CD4-positive, alpha-beta T cell (primary cell): ENCODE measurements around the gene STK35. TPM values are rescaled to one million over a fixed set of nuclear protein-coding genes. Genes with fewer than 3 reads are reported as not detected.

Source experiments
- ATAC-seq: fragments of 200-7000 bp; cut with Tn5 transposase; one replicate; pipeline ENCODE4 v1.10.0; 2022; ENCODE audit warnings: mild to moderate bottlenecking; ENCODE audit not compliant: poor library complexity
- CTCF ChIA-PET: fragments of 350-600 bp; sonication (Branson Sonifier 250); formaldehyde crosslinking; loops from one replicate; lab custom pipeline; 2021; ENCODE audit warnings: antibody characterized with exemption, inconsistent platforms; lab: Charles Lee
- POLR2A ChIA-PET: fragments of 350-600 bp; sonication (Branson Sonifier 250); formaldehyde crosslinking; loops from one replicate; lab custom pipeline; 2021; ENCODE audit warnings: antibody characterized with exemption, inconsistent platforms; lab: Charles Lee
- DNase-seq, 14 experiments: peaks; one replicate each; pipeline ENCODE4 v3.0.0-alpha.2; 2013 to 2020; ENCODE audit warnings: mixed read lengths in 2 of 14
- H3K27ac ChIP-seq, 2 donors: one replicate each; pipeline versions ENCODE4 v1.5.1 to v1.7.0; 2013; ENCODE audit warnings: low read length in 2 of 2, low read depth in 1 of 2, mild to moderate bottlenecking in 1 of 2
- H3K27me3 ChIP-seq, 2 experiments: 1 replicate in 1 of 2; 2 replicates in 1 of 2; pipeline versions ENCODE4 v1.6.1 to v1.7.0; 2013; ENCODE audit warnings: low read length in 2 of 2, control low read depth in 1 of 2, mild to moderate bottlenecking in 1 of 2, moderate library complexity in 1 of 2; ENCODE audit not compliant: insufficient read depth in 2 of 2, control insufficient read depth in 1 of 2
- H3K36me3 ChIP-seq: one replicate; pipeline ENCODE4 v1.6.1; 2013; ENCODE audit warnings: low read length, control low read depth; ENCODE audit not compliant: insufficient read depth
- H3K4me1 ChIP-seq: one replicate; pipeline ENCODE4 v1.6.1; 2013; ENCODE audit warnings: low read length, control low read depth; ENCODE audit not compliant: insufficient read depth
- H3K4me3 ChIP-seq: one replicate; pipeline ENCODE4 v1.5.1; 2013; ENCODE audit warnings: mild to moderate bottlenecking, low read length, moderate library complexity
- H3K9me3 ChIP-seq, 2 experiments: 1 replicate in 1 of 2; 2 replicates in 1 of 2; pipeline versions ENCODE4 v1.6.1 to v1.7.0; 2013; ENCODE audit warnings: low read length in 2 of 2, mild to moderate bottlenecking in 2 of 2, control low read depth in 1 of 2, moderate library complexity in 1 of 2; ENCODE audit not compliant: control insufficient read depth in 1 of 2, insufficient read depth in 1 of 2
- H3K27ac Mint-ChIP-seq: one replicate; pipeline ENCODE4 v1.8.0; 2020; ENCODE audit warnings: mixed read lengths
- H3K27me3 Mint-ChIP-seq: one replicate; pipeline ENCODE4 v1.8.0; 2021; ENCODE audit warnings: mixed read lengths
- H3K36me3 Mint-ChIP-seq: one replicate; pipeline ENCODE4 v1.8.0; 2021; ENCODE audit warnings: low read depth, mixed read lengths
- H3K4me1 Mint-ChIP-seq: one replicate; pipeline ENCODE4 v1.8.0; 2021; ENCODE audit warnings: low read depth, mixed read lengths
- H3K4me3 Mint-ChIP-seq: one replicate; pipeline ENCODE4 v1.8.0; 2020; ENCODE audit warnings: mild to moderate bottlenecking, mixed read lengths
- H3K9me3 Mint-ChIP-seq: one replicate; pipeline ENCODE4 v1.8.0; 2020; ENCODE audit warnings: mixed read lengths
- CTCF ChIP-seq: fragments of 200-600 bp; IDR thresholded peaks from one replicate; pipeline ENCODE4 v1.8.0; 2022; ENCODE audit warnings: antibody characterized with exemption, mild to moderate bottlenecking
- intact Hi-C, 2 experiments: fragments of 100-400 bp; cut with DNase I in 1 of 2; cut with micrococcal nuclease in 1 of 2; formaldehyde crosslinking; loops; one replicate each; pipeline versions ENCODE4 v1.15.1 to v1.9.0; 2023 to 2025; cut with DNase I, micrococcal nuclease
- total RNA-seq, 174 experiments: library from RNA in 2 of 174; stranded (reverse) in 2 of 174; gene quantifications; one replicate each; pipeline ENCODE4 v1.2.3 and lab custom pipeline; 2021 to 2026

STK35 gene
- total RNA-seq, 2 experiments from 2014 or later: 18.9 to 19.6 TPM

GRCh38 chr20:2138396-2138795, 36.8 kb downstream of the STK35 start:
- no peak for TF ChIP-seq CTCF
- peaks cover 2% of the 10 kb centered on the region for H3K4me1 ChIP-seq
- ATAC-seq (no peak), DNase-seq (no peak)
- H3K4me3 ChIP-seq: no peak overlapping the region
- H3K27ac ChIP-seq: no peak overlapping the region
- intact Hi-C loops: no loop called here
- no peaks in the 10 kb centered on the region for H3K27me3 ChIP-seq
- Mint-ChIP-seq H3K9me3 (no peaks in the 10 kb centered on the region), H3K4me3 (no peak overlapping the region), H3K4me1 (peaks cover 12% of the 10 kb centered on the region), H3K36me3 (peaks cover 23% of the 10 kb centered on the region), H3K27me3 (no peaks in the 10 kb centered on the region), H3K27ac (no peak overlapping the region)
- POLR2A ChIA-PET: no interaction called here
- H3K9me3 ChIP-seq: no peaks in the 10 kb centered on the region
- CTCF ChIA-PET: interaction anchor here (1.2 kb wide), 1 partner anchor 34 kb away, joined by 3 read pairs; no protein-coding TSS in a partner anchor
- no peaks in the 10 kb centered on the region for H3K36me3 ChIP-seq

- no peak overlapping the region for H3K27ac Mint-ChIP-seq
- H3K4me1 ChIP-seq: peaks cover 2% of the 10 kb centered on the region
- CTCF ChIA-PET: interaction anchor here (1.2 kb wide), 1 partner anchor 34 kb away, joined by 3 read pairs; no protein-coding TSS in a partner anchor
These were observed 37.6 kb downstream of the STK35 start for GRCh38 chr20:2139250-2139649.

GRCh38 chr20:2139736-2140135, 38.1 kb downstream of the STK35 start:
- Mint-ChIP-seq H3K4me1 (peaks cover 12% of the 10 kb centered on the region), H3K27me3 (no peaks in the 10 kb centered on the region), H3K27ac (no peak overlapping the region), H3K9me3 (no peaks in the 10 kb centered on the region), H3K4me3 (no peak overlapping the region), H3K36me3 (peaks cover 31% of the 10 kb centered on the region)
- ATAC-seq (no peak), DNase-seq (no peak)
- intact Hi-C loops: no loop called here
- Histone ChIP-seq H3K27ac (no peak overlapping the region), H3K36me3 (peaks cover 12% of the 10 kb centered on the region), H3K27me3 (no peaks in the 10 kb centered on the region), H3K9me3 (no peaks in the 10 kb centered on the region), H3K4me3 (no peak overlapping the region), H3K4me1 (peaks cover 2% of the 10 kb centered on the region)
- POLR2A ChIA-PET: interaction anchor here (1.4 kb wide), 1 partner anchor 37 kb away, joined by 5 read pairs; no protein-coding TSS in a partner anchor
- CTCF ChIA-PET: no interaction called here
- no peak for TF ChIP-seq CTCF

More at GRCh38 chr20:2139250-2139649, 37.6 kb downstream of the STK35 start:
- Histone ChIP-seq H3K36me3 (peaks cover 7% of the 10 kb centered on the region), H3K27ac (no peak overlapping the region), H3K27me3 (no peaks in the 10 kb centered on the region), H3K4me3 (no peak overlapping the region), H3K9me3 (no peaks in the 10 kb centered on the region)
- intact Hi-C loops: no loop called here
- POLR2A ChIA-PET: no interaction called here
- Mint-ChIP-seq H3K27me3 (no peaks in the 10 kb centered on the region), H3K4me1 (peaks cover 12% of the 10 kb centered on the region), H3K9me3 (no peaks in the 10 kb centered on the region), H3K36me3 (peaks cover 31% of the 10 kb centered on the region), H3K4me3 (no peak overlapping the region)
- DNase-seq (no peak), ATAC-seq (no peak)
- TF ChIP-seq CTCF: no peak
